DMS79 treated with DMSO at 0.1 percent for 48 hours (cell line): Measurements from ENCODE around the gene MFAP2.
"Not testable (repeated sequence)": the region's sequence is repeated elsewhere in the genome, so short reads cannot be mapped to it uniquely, and the experiment has no call there.

Source experiments
- DNase-seq: peaks from one replicate; lab custom pipeline; 2025; lab: John Stamatoyannopoulos, UW

MFAP2 gene

GRCh38 chr1:16979475-16980327 lies 719 bp downstream of the MFAP2 start:
- DNase-seq, result no peak

GRCh38 chr1:16978567-16979474 lies 1.6 kb downstream of the MFAP2 start:
- no peak for DNase-seq

GRCh38 chr1:16978139-16978538 lies 2.3 kb downstream of the MFAP2 start:
- no peak for DNase-seq

GRCh38 chr1:16977377-16977776 lies 3.0 kb downstream of the MFAP2 start:
- no peak for DNase-seq

GRCh38 chr1:16976966-16977365 lies 3.5 kb downstream of the MFAP2 start:
- no peak for DNase-seq

GRCh38 chr1:16975838-16976237 lies 4.6 kb downstream of the MFAP2 start:
- DNase-seq, result no peak

GRCh38 chr1:16975211-16975610 lies 5.2 kb downstream of the MFAP2 start:
- no peak for DNase-seq

- no peak for DNase-seq
Observed at GRCh38 chr1:16973215-16973614, 7.2 kb downstream of the MFAP2 start.

- no peak for DNase-seq
Observed at GRCh38 chr1:16972189-16972895, 8.1 kb downstream of the MFAP2 start.

GRCh38 chr1:16971341-16972188 lies 8.9 kb downstream of the MFAP2 start:
- DNase-seq, result peak; percentile 80

GRCh38 chr1:16970132-16970910 lies 10.1 kb downstream of the MFAP2 start:
- DNase-seq, result no peak

GRCh38 chr1:16969651-16970050 lies 10.8 kb downstream of the MFAP2 start:
- no peak for DNase-seq

GRCh38 chr1:16969057-16969611 lies 11.3 kb downstream of the MFAP2 start:
- no peak for DNase-seq

- DNase-seq, result no peak
Observed at GRCh38 chr1:16968372-16968771, 12.0 kb downstream of the MFAP2 start.

- DNase-seq, result no peak
Observed at GRCh38 chr1:16967962-16968361, 12.5 kb downstream of the MFAP2 start.

- DNase-seq, result peak; percentile 73
Observed at GRCh38 chr1:16967095-16967575, 13.3 kb downstream of the MFAP2 start.

- DNase-seq, result no peak
Observed at GRCh38 chr1:16966282-16966681, 14.1 kb downstream of the MFAP2 start.

GRCh38 chr1:16965486-16966067 lies 14.8 kb downstream of the MFAP2 start:
- no peak for DNase-seq

GRCh38 chr1:16964169-16964568 lies 16.3 kb downstream of the MFAP2 start:
- DNase-seq, result not testable (repeated sequence)
